ENCODE results near the gene FASN.

FASN gene

GRCh38 chr17:82094931-82095776, 2.9 kb downstream of the FASN start:
- in situ Hi-C loops (cut with HindIII; ENCODE audit: low pct_unique_long_range_greater_than_20kb, low sequenced_read_pairs): no loop called here
- DNase-seq (ENCODE audit: low read depth in 1 of 2, low spot score in 1 of 2): no peak
- no peak for TF ChIP-seq JUND (IDR thresholded peaks at IDR 0.05; ENCODE audit: low read depth)

GRCh38 chr17:82092995-82093751, 4.9 kb downstream of the FASN start:
- no peak for TF ChIP-seq JUND (IDR thresholded peaks at IDR 0.05; ENCODE audit: low read depth)
- in situ Hi-C loops (cut with HindIII; ENCODE audit: low pct_unique_long_range_greater_than_20kb, low sequenced_read_pairs): no loop called here
- DNase-seq (ENCODE audit: low read depth in 1 of 2, low spot score in 1 of 2): no peak

- in situ Hi-C loops (cut with HindIII; ENCODE audit: low pct_unique_long_range_greater_than_20kb, low sequenced_read_pairs): no loop called here
- TF ChIP-seq JUND (IDR thresholded peaks at IDR 0.05; ENCODE audit: low read depth): no peak
- peak in 1 of 2 experiments; percentile 11 for DNase-seq (ENCODE audit: low read depth in 1 of 2, low spot score in 1 of 2)
These were observed 5.4 kb downstream of the FASN start for GRCh38 chr17:82092628-82092994.

- in situ Hi-C loops (cut with HindIII; ENCODE audit: low pct_unique_long_range_greater_than_20kb, low sequenced_read_pairs): no loop called here
- peak in 1 of 2 experiments; percentile 15 for DNase-seq (ENCODE audit: low read depth in 1 of 2, low spot score in 1 of 2)
- no peak for TF ChIP-seq JUND (IDR thresholded peaks at IDR 0.05; ENCODE audit: low read depth)
These were observed 5.9 kb downstream of the FASN start for GRCh38 chr17:82092094-82092586.

- no peak for TF ChIP-seq JUND (IDR thresholded peaks at IDR 0.05; ENCODE audit: low read depth)
- in situ Hi-C loops (cut with HindIII; ENCODE audit: low pct_unique_long_range_greater_than_20kb, low sequenced_read_pairs): no loop called here
- no peak for DNase-seq (ENCODE audit: low read depth in 1 of 2, low spot score in 1 of 2)
These were observed 6.6 kb downstream of the FASN start for GRCh38 chr17:82091264-82092066.

GRCh38 chr17:82090549-82091263, 7.3 kb downstream of the FASN start:
- in situ Hi-C loops (cut with HindIII; ENCODE audit: low pct_unique_long_range_greater_than_20kb, low sequenced_read_pairs): no loop called here
- TF ChIP-seq JUND (IDR thresholded peaks at IDR 0.05; ENCODE audit: low read depth): no peak
- DNase-seq (ENCODE audit: low read depth in 1 of 2, low spot score in 1 of 2): no peak

GRCh38 chr17:82089723-82090548, 8.1 kb downstream of the FASN start:
- no peak for TF ChIP-seq JUND (IDR thresholded peaks at IDR 0.05; ENCODE audit: low read depth)
- in situ Hi-C loops (cut with HindIII; ENCODE audit: low pct_unique_long_range_greater_than_20kb, low sequenced_read_pairs): no loop called here
- peak in 1 of 2 experiments; percentile 8 for DNase-seq (ENCODE audit: low read depth in 1 of 2, low spot score in 1 of 2)

- in situ Hi-C loops (cut with HindIII; ENCODE audit: low pct_unique_long_range_greater_than_20kb, low sequenced_read_pairs): no loop called here
- TF ChIP-seq JUND (IDR thresholded peaks at IDR 0.05; ENCODE audit: low read depth): no peak
- peak in 1 of 2 experiments; percentile 13 for DNase-seq (ENCODE audit: low read depth in 1 of 2, low spot score in 1 of 2)
These were observed 9.0 kb downstream of the FASN start for GRCh38 chr17:82088838-82089722.

GRCh38 chr17:82087961-82088837, 9.8 kb downstream of the FASN start:
- no peak for DNase-seq (ENCODE audit: low read depth in 1 of 2, low spot score in 1 of 2)
- no peak for TF ChIP-seq JUND (IDR thresholded peaks at IDR 0.05; ENCODE audit: low read depth)
- in situ Hi-C loops (cut with HindIII; ENCODE audit: low pct_unique_long_range_greater_than_20kb, low sequenced_read_pairs): no loop called here

All from T47D (cell line).